Measurements from ENCODE around the gene KCNA3. TPM values are rescaled to one million over a fixed set of nuclear protein-coding genes. Genes with fewer than 3 reads are reported as not detected.

The KCNA3 gene
- total RNA-seq, result not detected in 2 replicates

DNA sequence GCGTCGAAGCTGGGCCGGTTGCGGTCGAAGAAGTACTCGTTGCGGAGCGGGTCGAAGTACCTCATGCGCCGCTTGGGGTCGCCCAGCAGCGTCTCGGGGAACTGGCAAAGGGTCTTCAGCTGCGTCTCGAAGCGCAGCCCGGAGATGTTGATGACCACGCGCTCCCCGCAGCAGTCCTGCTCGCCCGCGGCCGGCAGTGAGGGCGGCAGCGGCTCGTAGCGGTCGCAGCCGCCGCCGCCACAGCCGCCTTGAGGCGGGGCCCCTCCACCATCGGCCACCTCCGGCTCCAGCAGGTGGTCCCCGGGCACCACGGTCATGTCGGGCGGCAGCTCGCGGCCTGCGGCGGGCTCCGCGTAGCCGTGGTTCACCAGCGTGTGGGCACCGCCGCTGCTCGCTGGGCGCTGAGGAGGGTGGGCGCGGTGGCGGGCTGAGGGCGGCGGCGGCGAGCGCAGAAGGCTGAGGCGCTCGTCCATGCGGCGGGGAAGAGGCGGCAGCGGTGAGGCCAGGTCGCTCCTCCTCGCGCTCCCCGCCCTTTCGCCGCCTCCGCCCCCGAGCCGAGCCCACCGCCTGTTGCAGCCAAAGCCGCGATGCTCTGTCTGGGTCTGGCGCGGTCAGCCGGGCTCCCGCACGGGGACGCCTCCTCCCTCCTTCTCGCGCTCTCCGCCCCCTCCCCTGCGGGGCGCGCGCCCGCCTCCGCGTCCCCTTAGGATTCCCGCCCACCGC is at the start of gene KCNA3:
Gene KCNA3 (minus strand): TSS at position 604 of the 723 bp plus-strand sequence. CDS start 131 bp downstream, at position 473.

Other genes with a start within 250 kb of the KCNA3 start
- 0.11 TPM in 1 of 2 replicates, not detected in the other for gene PROK1, start 223.8 kb downstream of the KCNA3 start, total RNA-seq
- gene KCNA10, start 155.8 kb downstream of the KCNA3 start, total RNA-seq, result not detected in 2 replicates
- not detected in 2 replicates for gene KCNA2, start 68.6 kb downstream of the KCNA3 start, total RNA-seq
- not detected in 2 replicates for gene CD53, start 198.2 kb upstream of the KCNA3 start, total RNA-seq

Data from placental epithelial cell (primary cell).